Measurements from ENCODE around the gene TXNRD2.
A peak's percentile ranks its signal among the peaks of the same experiment; 100 is the strongest.

TXNRD2 gene

GRCh38 chr22:19979712-19980493, 38.3 kb upstream of the TXNRD2 start:
- DNase-seq (ENCODE audit: low read depth) = no peak

GRCh38 chr22:19978748-19979147, 37.1 kb upstream of the TXNRD2 start:
- DNase-seq (ENCODE audit: low read depth) = no peak

- DNase-seq (ENCODE audit: low read depth) = no peak
These were observed 36.0 kb upstream of the TXNRD2 start for GRCh38 chr22:19977296-19978243.

GRCh38 chr22:19976671-19977070, 35.1 kb upstream of the TXNRD2 start:
- DNase-seq (ENCODE audit: low read depth) = no peak

- DNase-seq (ENCODE audit: low read depth) = no peak
These were observed 34.1 kb upstream of the TXNRD2 start for GRCh38 chr22:19975707-19976035.

- DNase-seq (ENCODE audit: low read depth) = peak; percentile 43
These were observed 33.5 kb upstream of the TXNRD2 start for GRCh38 chr22:19974935-19975706.

- peak; percentile 66 for DNase-seq (ENCODE audit: low read depth)
These were observed 32.7 kb upstream of the TXNRD2 start for GRCh38 chr22:19974268-19974861.

GRCh38 chr22:19973551-19974267, 32.1 kb upstream of the TXNRD2 start:
- DNase-seq (ENCODE audit: low read depth) = no peak

GRCh38 chr22:19972652-19973550, 31.3 kb upstream of the TXNRD2 start:
- DNase-seq (ENCODE audit: low read depth) = no peak

GRCh38 chr22:19972251-19972650, 30.6 kb upstream of the TXNRD2 start:
- no peak for DNase-seq (ENCODE audit: low read depth)

- DNase-seq (ENCODE audit: low read depth) = no peak
These were observed 29.9 kb upstream of the TXNRD2 start for GRCh38 chr22:19971276-19972124.

GRCh38 chr22:19970479-19971275, 29.1 kb upstream of the TXNRD2 start:
- DNase-seq (ENCODE audit: low read depth) = peak; percentile 70

- no peak for DNase-seq (ENCODE audit: low read depth)
These were observed 28.4 kb upstream of the TXNRD2 start for GRCh38 chr22:19970031-19970478.

GRCh38 chr22:19969141-19969928, 27.7 kb upstream of the TXNRD2 start:
- DNase-seq (ENCODE audit: low read depth) = no peak

- DNase-seq (ENCODE audit: low read depth) = no peak
These were observed 26.9 kb upstream of the TXNRD2 start for GRCh38 chr22:19968450-19968891.

- DNase-seq (ENCODE audit: low read depth) = no peak
These were observed 26.3 kb upstream of the TXNRD2 start for GRCh38 chr22:19967850-19968449.
